GM21423 (cell line): ENCODE measurements around the gene PRKCZ.
"Not testable (repeated sequence)": the region's sequence is repeated elsewhere in the genome, so short reads cannot be mapped to it uniquely, and the experiment has no call there.

Experiments
- ATAC-seq: cut with Tn5 transposase; IDR thresholded peaks from one replicate; pipeline ENCODE4 v1.9.1; 2021; ENCODE audit warnings: mild to moderate bottlenecking, moderate library complexity; ENCODE audit not compliant: unreplicated experiment

The PRKCZ gene

DNA sequence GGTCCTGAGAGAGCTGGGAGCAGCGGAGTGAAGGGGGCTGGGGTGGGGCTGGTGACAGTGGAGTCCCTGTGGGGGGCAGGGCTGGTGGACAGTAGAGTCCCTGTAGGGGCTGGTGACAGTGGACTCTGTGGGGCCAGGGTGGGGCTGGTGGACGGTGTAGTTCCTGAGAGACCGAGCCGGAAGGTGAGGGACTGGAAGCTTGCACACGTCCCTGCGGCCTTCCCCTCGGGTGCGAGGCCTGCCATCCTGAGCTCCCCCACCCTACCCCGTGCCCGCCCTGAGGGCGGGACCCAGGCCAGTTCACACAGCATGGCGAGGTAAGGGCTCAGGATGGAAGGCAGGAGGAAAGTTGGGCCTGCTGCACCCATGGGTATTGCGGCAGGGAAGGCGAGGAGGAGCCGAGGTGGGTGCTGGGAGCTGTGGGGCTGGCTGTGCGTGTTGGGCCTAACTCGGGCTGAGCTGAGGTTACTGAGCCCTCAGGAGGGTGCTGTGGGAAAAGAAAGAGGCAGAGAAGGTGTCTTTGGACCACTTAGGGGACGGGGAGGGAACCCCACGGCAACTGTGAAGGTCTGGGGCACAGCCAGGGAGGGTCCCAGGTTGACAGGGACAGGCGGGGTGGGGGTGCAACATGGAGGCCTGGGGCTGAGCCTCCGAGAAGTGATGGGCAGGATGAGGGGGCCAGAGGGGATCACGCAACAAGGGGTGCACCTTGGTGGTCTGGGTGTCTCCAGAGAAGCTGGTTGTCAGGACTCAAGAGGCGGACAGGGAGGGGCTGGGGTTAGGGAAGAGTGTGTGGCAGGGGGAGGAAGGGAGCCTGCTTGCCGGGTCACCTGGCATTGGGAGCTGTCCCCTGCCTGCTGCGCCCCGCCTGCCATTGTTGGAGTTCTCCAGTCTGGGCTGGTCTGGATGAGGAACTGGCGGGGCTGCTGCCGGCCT lies 60.8 kb downstream of the PRKCZ start:
- ATAC-seq, result no peak

DNA sequence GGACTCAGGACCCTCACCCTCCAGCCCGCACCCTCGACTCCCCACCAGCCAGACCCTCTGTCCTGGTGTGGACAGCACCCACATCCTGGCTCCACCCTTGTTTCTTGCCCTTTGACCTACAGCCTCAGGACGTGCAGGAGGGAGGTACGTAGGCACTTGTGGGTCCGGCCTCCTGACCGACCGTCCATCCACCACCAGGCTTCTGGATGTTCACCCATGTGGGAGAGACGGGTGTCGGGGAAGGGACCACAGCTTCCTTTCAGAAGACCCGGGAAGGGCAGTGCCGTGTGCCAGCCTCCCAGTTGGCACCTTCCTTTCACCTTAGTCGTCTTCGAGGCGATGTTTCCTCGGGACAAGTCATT lies 61.4 kb downstream of the PRKCZ start:
- ATAC-seq, result no peak

DNA sequence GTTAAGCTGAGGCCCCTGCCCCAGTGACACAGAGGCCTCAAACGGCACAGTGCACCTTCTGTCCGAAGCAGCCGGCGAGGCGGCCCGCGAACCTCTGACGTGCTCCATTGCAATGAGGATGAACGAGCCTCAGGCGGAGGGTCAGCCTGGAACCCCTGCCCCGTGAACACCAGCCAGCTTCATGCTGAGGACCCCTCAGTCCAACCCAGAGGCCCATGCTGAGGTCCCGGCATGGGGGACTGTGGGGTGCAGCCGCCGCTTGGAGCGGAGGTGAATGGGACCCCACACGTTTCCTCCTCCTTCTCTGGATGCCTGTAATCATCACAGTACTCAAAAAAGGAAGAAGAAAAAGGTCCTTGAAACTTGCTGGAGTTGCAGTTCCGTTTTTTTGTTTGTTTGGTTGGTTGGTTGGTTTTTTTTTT lies 62.1 kb downstream of the PRKCZ start:
- no peak for ATAC-seq

DNA sequence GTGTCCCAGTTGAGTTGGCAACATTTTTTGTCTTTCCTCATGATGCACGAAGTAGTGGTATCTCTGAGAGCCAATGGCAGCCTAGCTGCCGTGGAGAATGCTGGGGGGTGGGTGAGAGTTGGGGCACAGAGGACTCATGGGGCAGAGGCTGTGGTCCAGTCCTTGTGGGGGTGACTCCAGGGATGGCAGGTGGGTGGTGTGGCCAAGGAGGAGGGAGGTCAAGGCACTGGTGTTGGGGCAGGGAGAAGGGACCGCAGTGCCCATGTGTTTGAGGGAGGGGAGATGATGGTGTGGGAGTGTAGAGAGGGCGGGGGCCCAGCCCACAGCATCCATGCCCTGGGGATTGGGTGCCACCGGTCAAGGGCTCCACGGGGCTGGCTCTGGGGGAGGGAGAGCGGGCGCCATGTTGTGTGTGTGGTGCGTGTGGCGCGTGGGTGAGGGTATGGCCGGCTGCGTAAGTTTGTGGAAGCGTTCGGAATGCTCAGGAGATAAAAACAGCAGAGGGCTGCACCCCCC lies 63.5 kb downstream of the PRKCZ start:
- ATAC-seq, result no peak

DNA sequence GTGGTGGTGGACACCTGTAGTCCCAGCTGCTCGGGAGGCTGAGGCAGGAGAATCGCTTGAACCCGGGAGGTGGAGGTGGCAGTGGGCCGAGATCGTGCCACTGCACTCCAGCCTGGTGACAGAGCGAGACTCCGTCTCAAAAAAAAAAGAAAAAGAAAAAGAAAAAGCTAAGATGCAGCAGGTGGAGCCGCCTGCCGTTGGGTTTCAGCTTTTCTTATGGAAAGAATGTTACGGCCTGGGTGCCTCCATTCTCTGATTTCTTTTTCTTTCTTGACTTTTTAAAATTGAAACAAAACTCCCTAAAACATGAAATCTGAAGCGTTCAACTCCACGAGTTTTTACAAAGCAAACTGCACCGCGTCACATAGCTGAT lies 64.4 kb downstream of the PRKCZ start:
- not testable (repeated sequence) for ATAC-seq

DNA sequence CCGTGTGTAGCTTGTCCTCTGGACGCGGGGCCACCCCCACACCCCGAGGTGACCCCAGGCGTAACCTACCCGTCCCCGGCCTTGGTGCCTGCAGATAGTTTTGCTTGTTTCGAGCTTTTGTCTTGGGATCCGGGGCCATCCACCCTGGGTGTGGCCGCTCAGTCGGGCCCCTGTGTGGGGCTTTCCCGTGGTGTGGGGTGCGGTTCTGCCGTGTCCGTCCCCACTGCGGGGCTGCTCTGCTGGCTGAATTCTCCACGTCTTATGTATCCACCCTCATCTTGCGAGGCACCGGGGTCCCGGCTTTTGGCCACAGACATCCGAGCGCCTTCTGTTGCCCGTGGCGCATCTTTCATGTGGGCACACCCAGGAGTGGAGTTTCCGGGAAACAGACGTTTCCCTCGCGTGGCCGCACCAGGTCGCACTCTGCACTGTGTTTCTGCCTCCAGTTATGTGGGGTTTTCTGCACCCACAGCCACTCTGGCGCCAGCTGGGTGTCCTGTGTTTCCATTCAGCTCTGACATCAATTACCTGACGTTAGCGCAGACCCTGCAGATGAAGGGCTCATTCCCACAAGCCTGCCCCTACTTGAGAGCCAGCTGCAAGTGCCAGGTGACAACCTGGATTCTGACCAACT lies 64.9 kb downstream of the PRKCZ start:
- no peak for ATAC-seq

DNA sequence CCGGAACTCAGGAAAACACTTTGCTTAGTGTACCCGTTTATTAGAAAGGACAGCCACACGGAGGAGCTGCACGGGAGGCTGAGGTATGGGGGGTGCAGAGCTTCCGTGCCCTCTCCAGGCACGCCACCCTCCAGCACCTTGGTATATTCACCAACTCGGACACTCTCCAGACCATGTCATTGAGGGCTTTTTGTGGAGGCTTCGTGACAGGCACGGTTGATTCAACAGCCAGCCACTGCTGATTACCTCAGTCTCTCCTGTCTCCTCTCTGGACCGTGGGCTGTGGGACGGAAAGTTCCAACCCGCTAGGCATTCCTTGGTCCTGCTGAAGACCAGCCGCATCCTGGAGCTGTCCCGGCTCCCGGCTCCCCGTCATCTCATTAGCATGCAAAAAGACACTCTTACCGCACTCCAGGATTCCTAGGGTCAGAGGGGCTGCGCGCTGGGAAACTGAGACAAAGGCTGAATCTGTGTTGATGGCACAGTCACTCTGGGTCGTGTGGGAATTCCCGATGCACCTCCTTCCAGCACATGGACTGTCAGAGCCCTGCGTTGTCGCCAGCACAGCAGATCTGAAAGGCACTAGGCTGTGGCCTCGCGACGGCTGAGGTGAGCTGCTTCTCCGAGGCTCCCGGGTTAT lies 65.6 kb downstream of the PRKCZ start:
- no peak for ATAC-seq

DNA sequence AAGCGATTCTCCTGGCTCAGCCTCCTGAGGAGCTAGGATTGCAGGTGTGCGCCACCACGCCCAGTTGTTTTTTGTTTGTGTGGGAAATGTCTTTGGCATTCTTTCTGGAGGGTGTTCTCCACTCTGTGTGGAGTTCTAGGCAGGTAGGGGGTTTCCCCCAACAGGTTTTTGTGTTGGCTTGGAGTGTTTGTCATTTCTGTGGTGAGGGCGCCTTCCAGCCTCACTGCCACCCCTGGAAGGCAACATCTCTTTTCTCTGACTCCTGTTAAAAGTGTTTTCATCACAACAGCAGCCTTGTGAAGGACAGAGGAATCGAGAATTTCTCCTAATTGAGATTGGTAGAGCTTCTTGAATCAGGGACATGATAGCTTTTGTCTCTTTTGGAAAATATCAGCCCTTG lies 69.7 kb downstream of the PRKCZ start:
- ATAC-seq, result no peak

DNA sequence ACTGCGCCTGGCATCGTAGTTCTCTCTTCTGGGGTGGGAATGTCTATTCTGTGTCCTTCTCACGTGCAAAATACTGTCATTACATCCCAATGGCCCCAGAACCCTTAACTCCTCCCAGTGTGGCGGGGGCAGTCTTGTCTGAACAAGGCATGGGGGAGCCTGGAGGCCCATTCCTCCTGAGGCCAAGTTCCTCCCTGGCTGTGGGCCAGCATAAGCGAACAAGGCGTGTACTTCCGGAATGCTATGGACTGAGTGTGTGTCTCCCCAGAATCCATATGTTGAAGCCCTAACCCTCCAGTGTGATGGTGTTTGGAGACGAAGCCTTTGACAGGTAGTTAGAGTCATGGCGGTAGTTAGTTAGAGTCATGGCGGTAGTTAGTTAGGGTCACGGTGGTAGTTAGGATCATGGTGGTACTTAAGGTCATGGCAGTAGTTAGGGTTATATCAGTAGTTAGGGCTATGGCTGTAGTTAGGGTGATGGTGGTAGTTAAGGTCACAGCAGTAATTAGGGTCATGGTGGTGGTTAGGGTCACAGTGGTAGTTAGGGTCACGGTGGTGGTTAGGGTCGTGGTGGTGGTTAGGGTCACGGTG lies 71.0 kb downstream of the PRKCZ start:
- ATAC-seq, result no peak

DNA sequence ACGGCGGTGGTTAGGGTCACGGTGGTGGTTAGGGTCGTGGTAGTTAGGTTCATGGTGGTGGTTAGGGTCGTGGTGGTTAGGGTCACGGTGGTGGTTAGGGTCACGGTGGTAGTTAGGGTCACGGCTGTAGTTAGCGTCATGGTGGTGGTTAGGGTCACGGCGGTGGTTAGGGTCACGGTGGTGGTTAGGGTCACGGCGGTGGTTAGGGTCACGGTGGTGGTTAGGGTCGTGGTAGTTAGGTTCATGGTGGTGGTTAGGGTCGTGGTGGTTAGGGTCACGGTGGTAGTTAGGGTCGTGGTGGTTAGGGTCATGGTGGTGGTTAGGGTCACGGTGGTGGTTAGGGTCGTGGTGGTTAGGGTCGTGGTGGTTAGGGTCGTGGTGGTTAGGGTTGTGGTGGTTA lies 71.6 kb downstream of the PRKCZ start:
- not testable (repeated sequence) for ATAC-seq

DNA sequence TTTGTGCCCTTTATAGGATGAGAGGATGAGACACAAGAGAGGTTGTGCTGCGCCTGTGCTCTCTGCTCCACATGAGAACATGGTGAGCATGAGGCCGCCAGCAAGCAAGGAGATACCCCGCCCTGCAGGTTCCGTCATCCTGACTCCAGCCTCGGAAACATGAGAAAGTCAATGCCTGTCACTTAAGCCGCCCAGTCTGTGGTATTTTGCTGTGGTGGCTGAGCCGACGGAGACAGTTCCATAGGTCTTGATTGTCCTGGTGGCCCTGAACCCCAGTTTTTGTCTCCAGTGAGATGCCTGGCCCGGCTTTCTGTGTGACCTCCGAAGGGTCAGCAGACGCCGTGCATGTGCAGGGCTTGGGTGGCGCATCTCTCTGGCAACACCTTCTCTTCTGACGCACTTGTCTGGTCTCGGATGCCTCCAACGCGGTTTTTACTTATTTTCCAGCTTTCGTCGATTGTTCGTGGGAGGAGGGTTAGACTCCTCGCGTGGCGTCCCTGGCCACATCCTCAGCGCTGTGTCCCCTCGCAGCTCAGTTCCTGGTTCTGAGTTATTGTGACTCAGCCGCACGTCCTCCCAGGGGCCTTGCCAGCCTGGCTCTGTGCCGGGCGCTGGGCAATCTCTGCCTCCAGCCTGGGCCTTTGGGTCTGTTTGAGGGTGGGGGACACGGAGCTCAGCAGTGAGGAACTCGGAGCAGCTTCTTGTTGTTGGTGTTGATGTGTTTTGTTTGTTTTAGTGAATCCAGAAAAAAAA lies 74.4 kb downstream of the PRKCZ start:
- ATAC-seq, result no peak

DNA sequence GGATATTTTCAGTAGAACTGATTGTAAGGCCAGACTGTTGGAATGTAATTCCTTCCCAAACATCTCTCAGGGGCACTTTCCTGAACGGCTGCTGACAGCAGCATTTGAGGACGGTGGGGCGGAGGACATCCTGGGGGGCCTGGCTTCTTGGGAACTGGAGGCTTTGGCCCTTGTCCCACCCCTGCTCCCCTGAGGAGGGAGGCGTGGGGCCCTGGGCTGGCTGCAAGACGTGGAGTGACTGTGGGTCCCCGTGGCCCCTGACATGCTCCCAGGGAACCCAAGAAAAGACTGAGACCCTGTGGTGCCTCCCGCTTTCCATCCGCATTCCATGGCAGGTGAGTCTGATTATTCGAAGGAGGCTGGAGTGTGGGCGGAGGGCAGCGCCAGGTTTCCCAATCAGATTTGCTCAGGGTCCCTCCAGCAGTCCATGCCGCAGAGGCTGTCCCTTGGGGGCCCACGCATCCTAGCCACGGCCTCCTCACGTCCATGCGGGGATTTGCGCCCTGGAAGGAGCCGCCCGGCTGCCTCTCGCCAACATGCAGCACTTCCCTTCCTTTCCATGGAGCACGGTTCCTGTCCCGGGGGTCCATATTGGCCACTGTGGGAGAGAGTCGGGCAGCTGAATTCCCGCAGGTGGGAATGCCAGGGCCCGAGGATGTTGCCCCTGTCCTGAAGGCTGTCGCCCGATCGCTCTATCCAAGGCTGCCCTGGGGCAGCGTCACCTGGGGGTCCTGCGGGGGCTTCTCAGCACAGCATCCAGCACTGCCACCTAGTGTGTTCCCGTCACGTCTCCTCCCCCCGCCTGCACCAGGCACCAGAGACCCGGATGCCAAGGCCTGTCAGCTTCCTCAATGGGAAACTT lies 75.4 kb downstream of the PRKCZ start:
- no peak for ATAC-seq

DNA sequence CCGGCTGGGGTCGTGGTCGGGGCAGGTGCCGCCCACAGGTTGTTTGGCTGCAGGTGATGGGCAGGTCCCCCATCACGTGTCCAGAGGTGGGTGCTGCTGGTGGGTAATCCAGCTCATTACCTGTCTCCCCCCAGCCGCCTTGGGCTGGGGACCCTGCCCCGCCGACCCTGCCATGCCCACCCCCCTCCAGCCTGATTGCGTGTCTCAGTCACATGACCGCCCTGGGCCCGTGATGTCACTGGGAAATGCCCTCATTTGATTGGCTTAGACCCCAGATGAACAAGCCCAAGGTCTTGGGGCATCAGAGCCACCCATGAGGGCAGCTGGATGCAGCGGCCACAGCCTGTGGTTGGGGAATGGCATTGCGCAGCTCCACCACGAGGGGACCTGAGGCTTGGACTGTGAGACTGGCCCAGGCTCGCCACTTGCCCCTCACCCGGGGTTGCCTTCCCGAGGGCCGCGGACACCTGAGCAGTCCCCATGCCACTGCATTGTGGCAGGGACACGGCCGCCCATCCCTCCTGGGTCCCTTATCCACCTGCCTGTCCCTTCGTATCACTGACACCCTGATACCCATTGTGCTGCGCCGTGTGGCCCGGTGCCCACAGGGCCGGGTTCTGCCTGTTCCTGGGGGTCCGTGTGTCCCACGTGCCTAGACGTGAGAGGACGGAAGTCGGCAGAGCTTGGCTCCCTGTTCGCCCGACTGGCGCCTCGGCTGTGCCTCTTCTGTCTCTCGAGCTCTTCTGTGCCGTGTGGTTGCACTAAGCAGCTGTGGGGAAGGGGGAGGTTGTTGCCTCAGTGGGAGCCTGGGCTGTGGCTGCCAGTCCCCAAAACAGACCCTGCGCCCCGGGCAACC lies 76.3 kb downstream of the PRKCZ start:
- no peak for ATAC-seq

DNA sequence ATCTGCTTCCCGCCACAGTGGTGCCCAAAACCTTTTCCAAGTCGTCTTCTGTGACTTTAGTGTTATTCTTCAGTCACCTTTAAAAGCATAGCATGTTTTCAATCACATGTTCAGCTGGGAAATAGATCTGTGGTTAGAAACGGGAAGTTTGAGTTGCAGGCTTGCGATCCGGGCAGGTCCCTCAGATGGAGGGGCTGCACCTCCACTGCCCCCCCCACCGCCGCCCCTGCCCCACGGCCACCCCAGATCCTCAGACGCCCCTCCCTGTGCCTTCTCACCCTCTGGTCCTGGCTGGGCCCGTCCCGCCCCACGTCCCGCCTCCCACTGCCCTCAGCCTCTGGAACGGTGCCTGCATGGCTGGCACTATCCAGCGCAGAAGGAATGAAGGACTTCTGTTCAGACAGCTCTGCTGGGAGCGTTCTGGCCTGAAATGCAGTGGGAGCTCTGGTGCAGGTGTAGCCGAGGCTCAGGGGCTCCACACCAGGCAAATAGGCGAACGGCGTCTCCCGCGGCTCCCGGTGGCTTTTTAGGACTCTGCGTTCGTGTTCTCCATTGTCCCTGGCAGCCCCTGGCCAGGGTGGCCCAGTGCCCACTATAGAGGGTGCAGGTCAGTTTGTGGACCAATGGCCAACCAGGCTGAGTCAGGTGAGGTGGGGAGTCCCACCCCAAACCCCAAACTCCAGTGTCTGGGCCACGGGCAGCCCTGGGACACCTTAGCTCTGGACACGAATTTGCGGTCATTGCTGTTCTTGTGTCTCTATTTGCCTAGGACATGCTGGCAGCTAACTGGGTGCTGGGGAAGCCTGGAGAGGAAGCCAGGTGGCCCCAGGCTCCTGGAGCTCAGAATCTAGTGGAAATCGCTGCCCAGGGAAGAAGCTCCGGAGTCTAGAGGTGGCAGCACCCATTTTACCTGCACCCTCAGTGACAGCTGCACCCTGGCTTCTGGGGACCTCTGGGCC lies 77.3 kb downstream of the PRKCZ start:
- no peak for ATAC-seq

DNA sequence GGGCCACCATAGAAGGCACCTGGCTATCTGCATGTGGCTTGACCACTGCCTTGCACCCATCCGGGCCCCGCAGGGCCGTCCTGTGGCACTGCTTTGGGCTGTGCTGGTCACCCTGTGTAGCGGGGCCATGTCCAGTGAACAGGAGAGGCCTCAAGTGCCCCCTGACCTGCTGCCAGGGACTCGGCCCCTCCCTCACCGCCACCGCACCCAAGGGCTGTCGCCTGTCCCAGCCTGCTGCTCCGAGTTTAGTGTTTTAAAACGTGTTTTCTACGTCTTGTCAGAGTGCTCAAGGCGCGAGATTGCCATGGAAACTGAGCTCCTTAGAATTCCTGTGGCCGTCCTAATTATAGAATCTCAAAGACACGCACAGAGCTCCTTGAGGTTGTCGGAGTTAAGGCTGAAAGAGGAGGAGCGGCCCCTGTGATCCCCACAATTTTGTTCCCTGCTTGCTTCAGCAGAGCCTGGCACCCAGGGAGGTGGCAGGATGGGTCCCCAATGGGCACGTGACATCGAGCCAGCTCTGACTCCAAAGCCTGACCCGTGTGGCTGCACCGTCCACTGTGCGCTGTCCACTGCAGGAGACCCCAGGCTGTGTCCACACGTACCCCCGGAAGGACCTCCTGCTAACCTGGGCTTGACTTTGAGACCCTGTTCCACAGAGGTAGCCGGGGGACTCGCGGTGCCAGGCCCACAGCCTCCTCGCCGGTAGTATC lies 78.1 kb downstream of the PRKCZ start:
- ATAC-seq, result no peak

DNA sequence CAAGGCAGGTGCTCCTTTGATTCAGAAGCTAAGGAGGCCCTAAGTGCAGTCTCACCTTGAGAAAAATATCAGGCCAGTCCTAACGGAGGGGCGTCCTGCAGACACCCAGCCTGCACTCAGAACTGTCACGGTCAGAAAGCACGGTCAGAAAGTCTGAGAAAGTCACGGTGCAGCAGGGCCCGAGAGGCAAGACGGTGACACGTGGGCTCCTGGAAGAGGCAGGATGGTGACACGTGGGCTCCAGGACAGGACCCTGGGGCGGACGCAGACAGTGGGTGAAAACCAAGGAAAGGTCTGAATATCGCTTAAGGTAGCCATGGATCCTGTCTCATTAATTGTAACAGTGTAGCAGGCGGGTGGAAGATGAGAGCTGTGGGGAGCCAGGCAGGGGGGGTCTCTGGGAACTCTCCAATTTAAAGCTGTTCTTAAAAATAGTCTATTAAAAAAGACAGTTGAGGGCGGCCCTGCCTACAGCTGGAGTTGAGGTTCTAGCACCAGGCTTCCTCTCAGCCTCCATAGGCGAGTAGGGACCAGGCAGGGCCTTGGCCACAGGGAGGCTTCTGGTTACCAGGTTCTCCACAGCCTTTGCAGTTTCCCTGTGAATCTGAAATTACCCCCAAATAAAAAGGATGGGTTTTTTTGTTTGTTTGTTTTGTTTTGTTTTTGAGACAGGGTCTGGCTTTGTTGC lies 79.2 kb downstream of the PRKCZ start:
- no peak for ATAC-seq
